ENCODE measurements around the gene COL9A3.

The COL9A3 gene

GRCh38 chr20:62792940-62793756, 23.7 kb upstream of the COL9A3 start:
- TF ChIP-seq, protein P1, sequence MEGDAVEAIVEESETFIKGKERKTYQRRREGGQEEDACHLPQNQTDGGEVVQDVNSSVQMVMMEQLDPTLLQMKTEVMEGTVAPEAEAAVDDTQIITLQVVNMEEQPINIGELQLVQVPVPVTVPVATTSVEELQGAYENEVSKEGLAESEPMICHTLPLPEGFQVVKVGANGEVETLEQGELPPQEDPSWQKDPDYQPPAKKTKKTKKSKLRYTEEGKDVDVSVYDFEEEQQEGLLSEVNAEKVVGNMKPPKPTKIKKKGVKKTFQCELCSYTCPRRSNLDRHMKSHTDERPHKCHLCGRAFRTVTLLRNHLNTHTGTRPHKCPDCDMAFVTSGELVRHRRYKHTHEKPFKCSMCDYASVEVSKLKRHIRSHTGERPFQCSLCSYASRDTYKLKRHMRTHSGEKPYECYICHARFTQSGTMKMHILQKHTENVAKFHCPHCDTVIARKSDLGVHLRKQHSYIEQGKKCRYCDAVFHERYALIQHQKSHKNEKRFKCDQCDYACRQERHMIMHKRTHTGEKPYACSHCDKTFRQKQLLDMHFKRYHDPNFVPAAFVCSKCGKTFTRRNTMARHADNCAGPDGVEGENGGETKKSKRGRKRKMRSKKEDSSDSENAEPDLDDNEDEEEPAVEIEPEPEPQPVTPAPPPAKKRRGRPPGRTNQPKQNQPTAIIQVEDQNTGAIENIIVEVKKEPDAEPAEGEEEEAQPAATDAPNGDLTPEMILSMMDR (IDR thresholded peaks at IDR 0.05; ENCODE audit: low read depth, low read length): no peak; the same call in 1 of the 2 replicates
- DNase-seq (ENCODE audit: extremely low read depth, low read depth): no peak

- DNase-seq (ENCODE audit: extremely low read depth, low read depth): no peak
- TF ChIP-seq, protein P1 (IDR thresholded peaks at IDR 0.05; ENCODE audit: low read depth, low read length): no peak
Measured at GRCh38 chr20:62793757-62794006, 23.2 kb upstream of the COL9A3 start.

DNA sequence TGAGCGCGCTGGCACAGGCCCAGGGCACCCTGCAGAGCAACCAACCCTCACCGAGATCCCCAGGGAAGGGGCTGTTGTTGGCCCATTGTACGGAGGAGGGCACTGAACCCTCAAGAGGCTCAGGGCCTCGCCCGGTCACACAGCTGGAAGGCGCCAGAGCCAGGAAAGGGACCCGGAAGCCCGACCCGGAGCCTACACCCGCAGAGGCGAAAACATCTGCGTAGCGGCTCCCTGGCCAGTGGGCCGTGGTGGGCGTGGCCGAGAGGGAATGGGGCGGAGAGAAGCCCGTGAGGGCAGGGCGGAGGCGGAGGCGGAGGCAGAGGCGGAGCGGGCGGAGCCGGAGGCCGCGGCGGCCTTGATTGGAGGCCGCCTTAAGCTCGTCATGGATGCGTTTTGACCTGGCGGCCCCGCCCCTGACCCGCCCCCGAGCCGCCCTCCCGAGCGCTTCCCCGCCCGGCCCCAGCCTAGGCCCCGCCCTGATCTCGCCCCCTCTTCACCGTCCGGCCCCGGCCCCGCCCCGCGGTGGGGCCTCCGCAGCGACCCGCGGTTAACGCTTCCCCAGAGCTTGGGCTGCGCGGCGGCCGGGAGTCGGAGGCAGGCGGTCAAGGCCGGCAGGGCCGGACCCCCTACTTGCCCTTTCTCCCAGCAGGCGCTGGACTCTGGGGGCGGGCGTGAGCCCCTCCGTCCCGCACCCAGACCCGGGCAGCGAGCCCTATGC, 22.7 kb upstream of the COL9A3 start:
- peak; percentile 90 for DNase-seq (ENCODE audit: extremely low read depth, low read depth)

DNA sequence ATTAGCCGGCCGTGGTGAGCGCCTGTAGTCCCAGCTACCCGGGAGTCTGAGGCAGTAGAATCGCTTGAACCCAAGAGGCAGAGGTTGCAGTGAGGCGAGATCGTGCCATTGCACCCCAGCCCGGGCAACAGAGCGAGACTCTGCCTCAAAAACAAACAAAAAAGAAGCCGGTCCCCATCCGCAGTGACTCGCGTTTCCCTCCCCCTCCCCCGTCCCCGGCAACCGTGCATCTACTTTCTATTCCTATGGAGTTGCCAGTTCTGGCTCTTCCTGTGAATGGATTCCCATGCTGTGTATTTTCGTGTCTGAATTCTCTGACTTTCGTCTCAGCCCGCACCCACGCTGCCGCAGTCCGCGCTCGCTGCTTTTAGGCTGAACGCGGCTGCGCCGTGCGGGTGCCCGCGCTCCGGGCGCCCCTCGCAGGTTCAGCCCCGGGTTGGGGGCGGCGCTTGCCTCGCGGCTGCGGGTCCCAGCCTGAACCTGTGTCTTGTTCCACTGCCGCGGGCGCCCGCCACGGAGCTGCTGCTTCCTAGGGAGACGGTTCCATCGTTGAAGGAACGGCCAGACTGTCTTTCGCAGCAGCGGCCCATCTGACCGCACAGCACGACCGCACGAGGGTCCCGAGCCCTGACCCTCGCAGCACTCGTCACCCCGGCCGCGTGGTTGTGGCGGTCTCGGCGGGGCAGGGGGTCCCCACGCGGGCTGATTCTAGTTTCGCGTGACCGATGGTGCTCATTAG, 21.7 kb upstream of the COL9A3 start:
- DNase-seq (ENCODE audit: extremely low read depth, low read depth): no peak
- TF ChIP-seq, protein P1 (IDR thresholded peaks at IDR 0.05; ENCODE audit: low read depth, low read length): no peak

More for the DNA sequence above, 22.7 kb upstream of the COL9A3 start:
- TF ChIP-seq, protein P1 (IDR thresholded peaks at IDR 0.05; ENCODE audit: low read depth, low read length): no peak

- no peak for DNase-seq (ENCODE audit: extremely low read depth, low read depth)
- TF ChIP-seq, protein P1 (IDR thresholded peaks at IDR 0.05; ENCODE audit: low read depth, low read length): no peak
Measured at GRCh38 chr20:62796699-62797491, 20.0 kb upstream of the COL9A3 start.

GRCh38 chr20:62797671-62798532, 18.9 kb upstream of the COL9A3 start:
- TF ChIP-seq, protein P1 (IDR thresholded peaks at IDR 0.05; ENCODE audit: low read depth, low read length): no peak
- DNase-seq (ENCODE audit: extremely low read depth, low read depth): no peak
